Measurements from ENCODE around the gene COPG1.

GRCh38 chr3:129248286-129248979, 973 bp upstream of the COPG1 start:
- TF ChIP-seq POLR2A (IDR thresholded peaks at IDR 0.05): no peak
- TF ChIP-seq CTCF (IDR thresholded peaks at IDR 0.05): no peak
